ENCODE measurements around the gene PANK2.
"Not testable (repeated sequence)": the region's sequence is repeated elsewhere in the genome, so short reads cannot be mapped to it uniquely, and the experiment has no call there.

PANK2 gene

DNA sequence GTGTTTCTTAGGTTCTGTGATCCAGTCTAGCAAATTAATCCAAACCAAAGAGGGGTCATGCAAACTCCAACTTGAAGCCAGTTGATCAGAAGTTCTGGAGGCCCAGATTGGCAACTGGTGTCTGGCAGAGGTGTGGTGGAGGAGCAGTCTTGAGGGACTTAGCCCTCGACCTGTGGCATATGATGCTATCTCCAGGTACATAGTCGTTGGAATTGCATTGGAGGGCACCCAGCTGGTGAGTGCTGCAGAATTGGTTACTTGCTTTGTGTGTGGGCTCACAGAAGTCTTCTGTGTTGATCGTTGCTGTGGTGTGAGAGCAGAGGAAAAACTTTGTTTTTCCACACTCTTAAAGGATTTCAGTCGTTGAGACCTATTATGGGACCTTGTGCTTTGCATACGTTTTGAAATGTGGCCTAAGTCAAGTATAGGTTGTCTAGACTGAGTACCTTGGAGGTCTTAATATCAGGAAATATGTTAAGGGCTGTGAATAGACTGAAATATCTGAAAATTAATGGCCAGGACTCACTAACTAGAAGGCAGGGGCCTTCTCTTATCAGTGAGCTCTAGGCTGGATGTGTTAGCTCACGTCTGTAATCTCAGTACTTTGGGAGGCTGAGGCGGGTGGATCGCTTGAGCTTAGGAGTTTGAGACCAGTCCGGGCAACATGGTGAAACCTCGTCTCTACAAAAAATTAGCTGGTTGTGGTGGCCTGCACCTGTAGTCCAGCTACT is 7.8 kb downstream of the PANK2 start:
- CTCF ChIA-PET: interaction anchor here (0.6 kb wide), 1 partner anchor 9 kb away, joined by 3 read pairs; no protein-coding TSS in a partner anchor
- POLR2A ChIA-PET (ENCODE audit: low non-redundant PET): no interaction called here
- TF ChIP-seq, protein P1, sequence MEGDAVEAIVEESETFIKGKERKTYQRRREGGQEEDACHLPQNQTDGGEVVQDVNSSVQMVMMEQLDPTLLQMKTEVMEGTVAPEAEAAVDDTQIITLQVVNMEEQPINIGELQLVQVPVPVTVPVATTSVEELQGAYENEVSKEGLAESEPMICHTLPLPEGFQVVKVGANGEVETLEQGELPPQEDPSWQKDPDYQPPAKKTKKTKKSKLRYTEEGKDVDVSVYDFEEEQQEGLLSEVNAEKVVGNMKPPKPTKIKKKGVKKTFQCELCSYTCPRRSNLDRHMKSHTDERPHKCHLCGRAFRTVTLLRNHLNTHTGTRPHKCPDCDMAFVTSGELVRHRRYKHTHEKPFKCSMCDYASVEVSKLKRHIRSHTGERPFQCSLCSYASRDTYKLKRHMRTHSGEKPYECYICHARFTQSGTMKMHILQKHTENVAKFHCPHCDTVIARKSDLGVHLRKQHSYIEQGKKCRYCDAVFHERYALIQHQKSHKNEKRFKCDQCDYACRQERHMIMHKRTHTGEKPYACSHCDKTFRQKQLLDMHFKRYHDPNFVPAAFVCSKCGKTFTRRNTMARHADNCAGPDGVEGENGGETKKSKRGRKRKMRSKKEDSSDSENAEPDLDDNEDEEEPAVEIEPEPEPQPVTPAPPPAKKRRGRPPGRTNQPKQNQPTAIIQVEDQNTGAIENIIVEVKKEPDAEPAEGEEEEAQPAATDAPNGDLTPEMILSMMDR (conservative IDR thresholded peaks at IDR 0.05; ENCODE audit: low read depth): no peak
- H3K27ac ChIP-seq: peak overlapping the region; percentile 69
- no peak for DNase-seq (ENCODE audit: low spot score)

DNA sequence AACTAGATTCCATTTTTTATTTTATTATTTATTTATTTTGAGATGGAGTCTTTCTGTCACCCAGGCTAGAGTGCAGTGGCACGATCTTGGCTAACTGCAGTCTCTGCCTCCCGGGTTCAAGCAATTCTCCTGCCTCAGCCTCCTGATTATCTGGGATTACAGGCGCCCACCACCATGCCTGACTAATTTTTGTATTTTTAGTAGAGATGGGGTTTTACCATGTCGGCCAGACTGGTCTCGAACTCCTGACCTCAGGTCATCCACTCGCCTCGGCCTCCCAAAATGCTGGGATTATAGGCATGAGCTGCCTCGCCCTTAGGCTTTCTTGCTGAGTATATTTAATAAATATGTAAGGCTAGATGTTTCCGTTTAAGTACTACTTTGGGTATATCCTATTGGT is 9.0 kb downstream of the PANK2 start:
- POLR2A ChIA-PET (ENCODE audit: low non-redundant PET): not testable (repeated sequence)
- CTCF ChIA-PET: interaction anchor here (0.5 kb wide), 1 partner anchor 522 kb away, joined by 3 read pairs; no protein-coding TSS in a partner anchor
- H3K27ac ChIP-seq: peak overlapping the region; percentile 69

DNA sequence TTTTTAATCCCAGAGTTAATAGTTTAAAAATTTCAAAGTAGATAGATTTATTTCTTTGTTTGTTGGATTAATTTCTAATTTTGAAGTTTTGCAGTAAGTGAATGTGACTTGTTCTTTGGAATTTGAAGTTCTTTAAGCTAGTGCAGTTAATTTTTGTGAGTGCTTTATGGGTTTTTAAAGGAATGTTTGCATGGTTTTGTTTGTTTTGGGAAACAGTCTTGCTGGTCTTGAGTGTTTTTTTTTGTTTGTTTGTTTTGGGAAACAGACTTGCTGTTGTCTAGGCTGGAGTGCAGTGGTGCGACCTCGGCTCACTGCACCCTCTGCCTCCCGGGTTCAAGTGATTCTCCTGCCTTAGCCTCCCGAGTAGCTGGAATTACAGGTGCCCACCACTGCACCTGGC is 9.5 kb downstream of the PANK2 start:
- DNase-seq (ENCODE audit: low spot score): no peak
- POLR2A ChIA-PET (ENCODE audit: low non-redundant PET): no interaction called here
- peak overlapping the region; percentile 69 for H3K27ac ChIP-seq
- CTCF ChIA-PET: interaction anchor here (0.8 kb wide), 1 partner anchor 79 kb away, joined by 3 read pairs; no protein-coding TSS in a partner anchor
- TF ChIP-seq, protein P1 (conservative IDR thresholded peaks at IDR 0.05; ENCODE audit: low read depth): no peak

More for the DNA sequence above, 9.0 kb downstream of the PANK2 start:
- not testable (repeated sequence) for DNase-seq (ENCODE audit: low spot score)

DNA sequence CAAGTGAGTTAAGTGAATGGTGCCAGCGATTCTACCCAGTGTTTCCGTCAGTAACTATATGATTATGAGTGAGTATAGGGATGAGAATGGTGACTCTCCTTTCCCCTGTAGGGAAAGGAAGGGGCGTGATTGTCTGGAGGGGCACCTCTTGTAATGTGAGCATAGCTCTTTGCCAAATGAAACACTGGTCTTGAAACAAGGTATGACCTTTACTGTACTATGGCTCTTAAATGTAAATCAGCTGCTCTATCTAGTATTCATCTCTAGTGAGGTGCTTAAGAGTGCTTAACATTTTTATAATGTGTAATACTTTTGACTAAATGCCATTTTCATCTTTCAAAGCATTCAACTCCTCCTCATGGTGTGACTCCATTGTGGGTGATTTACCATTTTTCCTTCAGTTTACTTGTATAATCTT is 11.0 kb downstream of the PANK2 start:
- no peak for DNase-seq (ENCODE audit: low spot score)
- ChIA-PET CTCF (no interaction called here), POLR2A (ENCODE audit: low non-redundant PET) (no interaction called here)
- TF ChIP-seq, protein P1 (conservative IDR thresholded peaks at IDR 0.05; ENCODE audit: low read depth): no peak
- no peak overlapping the region for H3K27ac ChIP-seq

DNA sequence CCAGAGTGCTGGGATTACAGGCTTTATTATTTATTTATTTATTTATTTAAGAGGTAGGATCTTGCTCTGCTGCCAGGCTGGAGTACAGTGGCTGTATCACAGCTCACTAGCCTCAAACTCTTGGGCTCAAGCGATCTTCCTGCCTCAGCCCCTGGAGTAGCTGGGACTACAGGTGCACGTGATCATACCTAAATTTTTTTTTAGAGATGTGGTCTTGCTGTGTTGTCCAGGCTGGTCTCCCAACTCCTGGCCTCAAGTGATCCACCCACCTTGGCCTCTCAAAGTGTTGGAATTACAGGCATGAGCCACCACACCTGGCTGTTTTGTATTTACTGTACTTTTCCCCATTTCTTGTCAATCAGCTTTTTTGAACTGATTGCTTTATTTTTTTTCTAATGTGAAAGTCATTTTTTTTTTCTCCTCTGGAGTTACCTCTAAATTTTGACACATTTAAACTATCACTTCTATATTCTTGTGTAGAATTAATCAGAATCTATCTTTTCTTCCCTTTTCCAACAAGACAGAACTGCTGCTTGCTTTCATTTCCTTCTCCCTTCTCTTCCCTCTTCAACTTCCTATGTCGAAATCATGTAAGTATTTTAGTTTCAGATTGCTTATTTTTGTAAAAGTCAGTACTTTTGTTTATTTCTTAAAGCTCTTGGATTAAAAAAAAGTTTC is 12.0 kb downstream of the PANK2 start:
- H3K27ac ChIP-seq: peak overlapping the region; percentile 49
- POLR2A ChIA-PET (ENCODE audit: low non-redundant PET): no interaction called here
- TF ChIP-seq, protein P1 (conservative IDR thresholded peaks at IDR 0.05; ENCODE audit: low read depth): no peak
- CTCF ChIA-PET: interaction anchor here (0.6 to 0.8 kb wide), 2 partner anchors 21 to 1492 kb away, joined by 3 read pairs; no protein-coding TSS in a partner anchor
- no peak for DNase-seq (ENCODE audit: low spot score)

DNA sequence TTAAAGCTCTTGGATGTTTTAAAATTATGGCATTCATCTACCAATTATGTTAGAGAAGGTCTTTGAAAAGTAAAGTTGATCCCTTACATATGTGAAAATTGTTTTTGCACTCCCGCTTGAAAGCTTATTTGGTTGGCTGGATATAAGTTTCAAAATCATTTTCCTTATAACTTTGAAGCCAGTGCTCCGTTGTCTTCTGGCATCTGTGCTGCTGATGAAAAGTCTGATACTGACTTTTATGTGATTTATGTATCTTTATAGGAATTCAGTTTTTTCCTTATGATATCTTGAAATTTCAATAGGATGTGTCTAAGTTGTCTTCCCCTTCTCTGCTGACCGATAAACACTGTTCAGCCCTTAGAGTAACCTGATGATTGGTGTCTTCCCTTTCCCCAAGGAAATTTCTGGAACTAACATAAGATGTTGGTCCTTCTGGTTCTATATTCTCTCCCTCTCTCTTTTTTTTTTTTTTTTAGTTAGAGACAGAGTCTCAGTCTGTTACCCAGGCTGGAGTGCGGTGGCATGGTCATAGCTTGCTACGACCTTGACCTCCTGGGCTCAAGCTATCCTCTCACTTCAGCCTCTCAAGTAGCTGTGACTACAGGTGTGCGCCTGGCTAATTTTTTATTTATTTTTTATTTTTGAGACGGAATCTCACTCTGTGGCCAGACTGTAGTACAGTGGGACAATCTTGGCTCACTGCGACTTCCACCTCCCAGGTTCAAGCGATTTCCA is 12.7 kb downstream of the PANK2 start:
- no peak for DNase-seq (ENCODE audit: low spot score)
- ChIA-PET CTCF (no interaction called here), POLR2A (ENCODE audit: low non-redundant PET) (no interaction called here)
- TF ChIP-seq, protein P1 (conservative IDR thresholded peaks at IDR 0.05; ENCODE audit: low read depth): no peak
- H3K27ac ChIP-seq: peak overlapping the region; percentile 33

All from RWPE1 (cell line).